Stimulated activated CD4-positive, alpha-beta T cell treated with anti-CD3 and anti-CD28 coated beads, TNF-alpha, amount 100 ng/mL, for 1 hour (primary cell): ENCODE data around the gene ACBD6.
"Not testable (repeated sequence)": the region's sequence is repeated elsewhere in the genome, so short reads cannot be mapped to it uniquely, and the experiment has no call there.

Experiments used
- DNase-seq, 3 donors: peaks; one replicate each; pipeline ENCODE4 v3.0.0-alpha.2; 2020; ENCODE audit warnings: low read depth in 3 of 3, low spot score in 1 of 3

ACBD6 gene

DNA sequence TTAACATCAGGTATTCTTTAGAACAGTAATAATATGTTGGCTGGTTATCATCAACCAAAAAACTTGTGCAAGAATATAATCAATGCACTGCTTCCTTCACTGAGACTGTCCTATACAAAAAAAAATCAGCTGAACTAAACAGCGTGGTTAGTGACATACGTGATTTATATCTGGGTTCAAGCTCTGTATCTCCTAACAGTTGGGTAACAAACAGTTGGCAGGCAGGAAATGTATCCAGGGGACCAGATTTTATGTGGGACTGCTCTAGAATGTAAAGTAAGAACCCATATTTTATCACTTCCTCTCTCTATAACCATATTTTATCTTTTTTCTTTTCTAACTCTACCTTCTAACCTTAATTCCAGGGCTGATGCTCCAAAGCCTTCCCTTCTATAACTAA lies 8.0 kb downstream of the ACBD6 start:
- DNase-seq, result no peak

DNA sequence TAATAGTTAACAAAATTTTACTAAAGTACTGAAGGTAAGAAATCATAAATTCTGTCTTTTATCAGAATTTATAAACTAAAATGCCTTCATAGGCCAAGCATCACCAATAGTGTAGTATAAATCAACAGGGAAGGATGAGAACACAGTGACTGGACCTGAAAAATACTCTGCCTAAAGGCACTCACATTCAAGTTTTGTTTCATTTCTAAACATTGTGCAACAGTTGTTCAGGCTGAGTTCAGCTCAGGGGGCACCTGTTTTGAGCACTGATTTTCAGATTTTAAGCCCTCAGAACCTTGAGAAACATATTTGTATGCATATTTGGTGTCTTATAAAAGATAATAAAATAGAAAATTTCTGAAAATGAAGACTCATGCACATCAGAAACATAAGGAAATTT lies 12.4 kb downstream of the ACBD6 start:
- DNase-seq, result no peak

DNA sequence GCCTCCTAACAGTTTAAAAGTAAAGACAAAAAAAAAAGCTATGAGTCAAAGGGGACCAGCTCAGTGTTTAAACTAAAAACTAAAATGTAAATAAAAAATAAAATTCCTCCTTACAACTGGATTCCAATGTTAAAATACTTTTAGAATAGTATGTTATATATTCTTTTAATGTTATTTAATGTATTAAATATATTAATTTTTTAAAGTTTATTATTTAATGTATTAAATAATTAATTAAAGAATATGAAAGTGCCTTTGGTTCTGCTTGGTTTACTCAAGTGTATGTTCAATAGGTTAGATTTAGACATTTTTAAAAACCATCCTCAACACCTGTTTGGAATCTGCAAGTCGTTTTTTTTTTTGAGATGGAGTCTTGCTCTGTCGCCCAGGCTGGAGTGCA lies 13.1 kb downstream of the ACBD6 start:
- no peak for DNase-seq

DNA sequence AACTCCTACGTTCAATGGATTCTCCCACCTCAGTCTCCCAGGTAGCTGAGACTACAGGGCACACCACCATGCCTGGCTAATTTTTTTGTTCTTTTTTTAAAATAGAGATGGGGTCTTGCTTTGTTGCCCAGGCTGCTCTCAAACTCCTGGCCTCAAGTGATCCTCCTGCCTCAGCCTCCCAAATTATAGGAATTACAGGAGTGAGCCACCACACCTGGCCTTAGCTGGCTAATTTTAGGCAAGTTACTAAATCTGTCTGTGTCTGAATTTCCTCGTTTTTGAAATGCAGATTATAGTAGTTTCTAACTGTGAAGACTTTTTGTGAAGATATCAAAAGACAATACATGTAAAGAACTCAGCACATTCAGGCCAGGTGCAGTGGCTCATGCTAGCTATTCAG lies 13.7 kb downstream of the ACBD6 start:
- DNase-seq, result no peak

DNA sequence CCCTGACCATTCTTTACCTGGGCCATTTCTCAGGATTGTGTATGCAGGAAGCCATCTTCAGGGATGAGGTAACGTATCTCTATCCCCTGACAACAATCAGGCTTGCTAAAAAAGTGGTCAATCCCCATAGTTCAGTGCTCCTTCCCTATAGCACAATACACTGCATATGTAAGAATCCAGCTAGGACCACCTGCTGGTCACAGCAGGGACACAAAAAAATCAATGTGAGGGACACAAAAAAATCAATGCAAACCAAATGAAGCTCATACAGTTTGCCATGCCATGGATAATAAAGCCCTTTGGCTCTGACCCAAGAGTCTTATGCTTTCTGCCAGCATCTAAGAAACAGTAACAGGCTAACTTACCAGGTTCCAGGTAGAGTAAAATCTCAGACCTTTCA lies 16.3 kb downstream of the ACBD6 start:
- DNase-seq, result no peak

DNA sequence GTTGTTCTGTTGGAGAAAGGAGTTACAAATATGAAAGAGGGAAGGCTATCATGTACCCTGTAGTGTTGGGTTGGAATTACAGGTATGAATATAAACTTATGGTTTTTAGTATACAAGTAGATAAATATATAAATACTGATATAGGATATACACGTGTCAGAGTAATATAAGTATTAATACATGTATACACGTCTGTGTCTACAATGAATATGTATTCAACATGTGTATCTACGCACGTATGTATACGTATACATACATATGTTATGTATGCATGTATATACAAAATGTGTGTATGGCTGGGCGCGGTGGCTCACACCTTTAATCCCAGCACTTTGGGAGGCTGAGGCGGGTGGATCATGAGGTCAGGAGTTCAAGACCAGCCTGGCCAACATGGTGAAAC lies 17.9 kb downstream of the ACBD6 start:
- no peak for DNase-seq

DNA sequence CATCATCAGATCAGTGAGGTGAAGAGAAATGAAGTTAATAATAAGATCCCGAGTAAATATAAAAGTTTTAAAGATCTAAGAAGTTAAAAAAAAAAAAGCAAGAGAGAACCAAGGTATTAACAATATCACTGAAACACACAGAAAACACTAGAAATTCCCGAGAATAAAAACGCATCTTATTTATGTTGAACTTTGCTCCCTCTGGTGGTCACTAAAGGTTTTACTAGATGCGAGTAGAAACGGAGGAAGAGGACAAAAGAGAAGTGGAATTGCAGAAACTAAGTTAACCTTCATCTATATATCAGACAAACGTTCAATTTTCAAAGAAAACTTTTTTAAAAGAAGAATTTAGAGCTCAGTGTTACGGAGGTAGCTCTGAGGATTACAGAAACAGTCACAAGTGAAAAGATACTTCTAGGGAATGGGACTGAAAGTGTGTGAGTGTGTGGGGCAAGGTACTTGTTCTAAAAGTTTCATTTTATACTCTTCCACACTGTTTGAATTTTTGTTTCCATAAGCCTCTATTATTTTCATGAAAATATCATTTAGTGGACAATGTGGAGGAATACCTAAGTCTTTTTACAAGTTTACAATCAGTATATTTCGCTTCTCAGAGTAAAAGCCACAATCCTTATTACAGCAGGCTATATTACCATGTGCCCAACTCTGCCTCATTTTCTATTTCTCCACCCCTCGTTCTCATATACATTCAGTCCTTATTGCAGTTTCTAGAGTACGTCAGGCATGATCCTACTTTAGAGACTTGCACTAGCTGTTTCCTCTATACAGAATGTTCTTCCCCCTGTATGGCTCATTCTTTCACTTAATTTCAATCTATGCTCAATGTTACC lies 19.7 kb downstream of the ACBD6 start:
- DNase-seq, result no peak

DNA sequence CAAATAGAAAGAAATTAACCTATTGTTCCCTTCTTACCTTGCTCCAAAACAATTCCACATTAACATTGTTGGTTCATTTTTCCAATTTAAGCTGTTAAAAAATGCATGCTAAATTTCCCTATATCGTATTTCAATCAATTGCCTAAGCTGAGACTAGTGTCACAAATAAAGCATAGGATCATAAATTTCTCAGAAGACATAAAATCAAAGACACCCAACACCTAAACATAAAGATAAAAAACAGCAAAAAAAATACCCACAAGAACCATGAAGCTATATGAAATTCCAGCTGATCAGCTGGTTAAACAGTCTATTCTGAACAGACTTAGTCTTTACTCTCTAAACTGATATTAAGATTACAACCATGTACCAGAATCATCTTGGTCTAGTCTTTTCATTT lies 32.3 kb downstream of the ACBD6 start:
- no peak for DNase-seq

DNA sequence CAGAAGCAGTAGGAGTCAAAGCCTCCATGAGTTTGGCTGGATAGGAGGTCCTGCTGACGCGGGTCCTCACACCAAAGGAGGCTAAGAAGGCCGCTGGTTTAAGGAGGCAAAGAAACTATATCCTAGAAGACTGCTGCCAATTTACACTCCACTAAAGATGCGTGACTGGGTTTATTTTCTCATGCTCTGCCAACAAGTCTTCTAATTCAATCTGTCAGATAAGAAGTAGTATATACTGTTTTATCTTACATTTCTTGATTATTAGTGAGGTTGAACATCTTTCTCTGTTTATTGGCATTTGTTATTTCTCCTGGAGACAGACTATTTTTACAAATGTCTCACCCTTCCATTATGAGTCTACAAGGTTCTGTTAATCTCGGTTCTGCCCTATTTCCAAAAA lies 34.1 kb downstream of the ACBD6 start:
- DNase-seq, result no peak

DNA sequence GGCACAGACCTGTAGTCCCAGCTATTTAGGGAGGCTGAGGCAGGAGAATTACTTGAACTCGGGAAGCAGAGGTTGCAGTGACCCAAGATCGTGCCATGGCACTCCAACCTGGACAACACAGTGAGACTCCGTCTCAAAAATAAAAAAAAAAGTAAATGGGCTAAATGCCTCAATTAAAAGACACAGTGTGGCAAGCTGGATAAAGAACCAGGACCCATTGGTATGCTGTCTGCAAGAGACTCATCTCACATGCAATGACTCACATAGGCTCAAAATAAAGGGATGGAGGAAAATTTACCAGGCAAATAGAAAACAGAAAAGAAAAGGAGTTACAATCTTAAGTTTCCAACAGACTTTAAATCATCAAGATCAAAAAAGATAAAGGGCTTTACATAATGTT lies 40.3 kb downstream of the ACBD6 start:
- no peak for DNase-seq

DNA sequence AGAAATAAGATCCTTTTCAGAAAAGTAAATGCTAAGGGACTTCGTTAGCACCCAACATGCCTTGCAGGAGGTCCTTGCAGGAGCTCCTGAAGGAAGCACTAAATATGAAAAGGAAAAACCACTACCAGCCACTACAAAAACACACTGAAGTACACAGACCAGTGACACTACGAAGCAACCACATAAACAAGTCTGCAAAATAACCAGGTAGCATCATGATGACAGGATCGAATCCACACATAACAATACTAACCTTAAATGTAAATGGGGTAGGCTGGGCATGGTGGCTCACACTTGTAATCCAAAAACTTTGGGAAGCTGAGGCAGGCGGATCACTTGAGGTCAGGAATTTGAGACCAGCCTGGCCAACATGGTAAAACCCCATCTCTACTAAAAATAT lies 40.7 kb downstream of the ACBD6 start:
- not testable (repeated sequence) for DNase-seq

DNA sequence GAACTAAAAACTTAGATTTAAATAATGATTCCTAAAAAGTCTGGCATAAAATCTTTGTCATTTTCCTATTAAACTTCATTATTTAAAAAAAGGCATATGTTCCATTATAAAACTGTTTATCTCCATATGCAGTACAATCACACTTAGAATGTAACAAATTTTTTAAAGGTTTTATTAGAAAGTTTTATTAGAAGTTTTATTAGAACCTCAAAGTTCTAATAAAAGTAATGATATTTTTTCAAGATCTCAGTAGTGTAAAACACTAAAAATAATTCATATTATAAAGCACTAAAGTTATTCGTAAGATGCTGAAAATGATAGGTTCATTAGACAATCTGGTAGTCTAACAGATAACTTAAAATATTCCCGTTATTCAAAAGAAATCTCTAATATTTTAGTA lies 43.6 kb downstream of the ACBD6 start:
- no peak for DNase-seq

DNA sequence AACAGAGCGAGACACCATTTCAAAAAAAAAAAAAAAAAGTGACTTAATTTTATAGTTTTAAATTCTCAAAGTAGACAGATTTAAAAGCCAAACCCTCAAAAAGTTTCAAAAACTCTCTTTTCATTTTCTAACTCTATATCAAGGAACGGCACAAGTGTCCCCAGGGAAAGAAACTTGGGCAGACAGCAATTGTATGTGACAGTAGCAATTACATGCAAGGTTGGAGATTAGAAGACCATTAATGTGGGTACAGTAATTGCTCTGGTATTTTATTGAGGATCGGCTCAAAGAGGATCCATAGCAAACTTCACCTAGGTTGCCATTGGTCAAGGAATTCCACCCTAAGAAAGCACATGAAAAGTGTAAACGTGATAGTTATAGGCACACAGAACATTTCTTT lies 46.2 kb downstream of the ACBD6 start:
- no peak for DNase-seq

DNA sequence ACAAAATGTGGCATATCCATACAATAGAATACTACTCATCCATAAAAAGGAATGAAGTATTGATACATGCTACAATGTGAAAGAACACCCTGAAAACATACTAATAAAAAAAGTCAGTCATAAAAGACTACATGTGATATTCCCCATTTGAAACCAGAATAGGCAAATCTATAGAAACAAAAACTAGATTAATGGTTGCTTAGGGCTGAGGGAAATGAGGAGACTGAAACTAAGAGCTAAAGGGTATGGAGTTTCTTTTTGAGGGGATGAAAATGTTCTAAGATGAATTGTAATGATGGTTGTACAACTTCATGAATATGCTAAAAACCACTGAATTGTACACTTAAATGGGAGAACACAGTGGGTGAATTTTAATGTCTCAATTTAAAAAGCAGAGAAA lies 50.9 kb downstream of the ACBD6 start:
- DNase-seq, result no peak

DNA sequence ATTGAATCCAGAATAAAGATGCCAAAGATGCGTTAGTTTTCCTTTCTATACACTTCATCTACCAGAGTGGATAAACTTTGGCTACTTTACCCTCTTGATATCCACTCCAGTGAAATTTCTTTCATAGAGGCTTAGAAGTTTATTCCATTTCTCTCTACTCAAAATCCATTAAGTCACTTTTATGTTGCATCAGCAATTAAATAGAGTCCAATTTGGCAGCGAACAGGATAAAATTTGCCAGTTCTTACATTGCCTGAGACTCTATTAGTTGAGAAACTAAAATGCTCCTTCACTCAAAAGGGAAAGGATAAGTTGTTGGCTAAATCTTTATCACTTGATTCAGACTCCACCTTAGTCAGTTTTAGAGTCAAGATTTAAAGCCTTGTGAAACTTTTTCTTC lies 57.9 kb downstream of the ACBD6 start:
- DNase-seq, result no peak

DNA sequence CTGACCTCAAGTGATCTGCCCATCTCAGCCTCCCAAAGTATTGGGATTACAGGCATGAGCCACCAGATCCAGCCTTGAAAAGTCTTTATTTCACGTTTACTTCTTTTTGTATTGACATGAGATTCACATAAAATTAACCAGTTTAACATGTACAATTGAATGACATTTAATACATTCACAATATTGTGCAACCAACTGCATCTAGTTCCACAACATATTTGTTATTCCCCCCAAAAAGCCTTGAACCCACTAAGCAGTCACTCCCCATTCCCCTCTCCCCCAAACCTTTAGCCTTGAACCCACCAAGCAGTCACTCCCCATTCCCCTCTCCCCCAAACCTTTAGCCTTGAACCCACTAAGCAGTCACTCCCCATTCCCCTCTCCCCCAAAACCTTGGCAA lies 62.0 kb downstream of the ACBD6 start:
- DNase-seq, result no peak

DNA sequence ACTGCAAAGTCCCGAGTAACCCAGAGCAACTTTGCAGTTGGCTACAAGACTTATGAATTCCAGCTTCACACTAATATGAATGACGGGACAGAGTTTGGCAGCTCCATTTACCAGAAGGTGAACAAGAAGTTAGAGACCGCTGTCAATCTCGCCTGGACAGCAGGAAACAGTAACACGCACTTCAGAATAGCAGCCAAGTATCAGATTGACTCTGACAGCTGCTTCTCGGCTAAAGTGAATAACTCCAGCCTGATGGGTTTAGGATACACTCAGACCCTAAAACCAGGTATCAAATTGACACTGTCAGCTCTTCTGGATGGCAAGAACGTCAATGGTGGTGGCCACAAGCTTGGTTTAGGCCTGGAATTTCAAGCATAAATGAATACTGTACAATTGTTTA lies 66.8 kb downstream of the ACBD6 start:
- DNase-seq, result no peak

DNA sequence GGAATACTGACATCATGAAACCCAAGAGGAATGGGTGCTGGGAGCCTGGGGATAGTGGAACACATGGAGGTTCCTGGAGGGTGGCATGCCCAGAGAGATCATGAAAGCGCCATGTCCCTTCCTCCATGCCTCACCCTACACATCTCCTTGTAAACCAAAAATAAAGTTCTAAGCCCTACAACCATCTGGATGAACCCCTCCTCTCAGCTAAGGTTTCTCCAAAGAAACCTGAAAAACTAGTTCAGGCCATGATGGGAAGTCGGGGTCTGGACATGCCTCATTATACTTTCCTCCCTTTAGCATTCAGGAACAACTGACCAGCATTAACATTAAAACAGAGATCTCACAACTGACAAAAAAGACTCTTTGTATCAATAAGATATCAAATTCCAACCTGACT lies 68.5 kb downstream of the ACBD6 start:
- no peak for DNase-seq

DNA sequence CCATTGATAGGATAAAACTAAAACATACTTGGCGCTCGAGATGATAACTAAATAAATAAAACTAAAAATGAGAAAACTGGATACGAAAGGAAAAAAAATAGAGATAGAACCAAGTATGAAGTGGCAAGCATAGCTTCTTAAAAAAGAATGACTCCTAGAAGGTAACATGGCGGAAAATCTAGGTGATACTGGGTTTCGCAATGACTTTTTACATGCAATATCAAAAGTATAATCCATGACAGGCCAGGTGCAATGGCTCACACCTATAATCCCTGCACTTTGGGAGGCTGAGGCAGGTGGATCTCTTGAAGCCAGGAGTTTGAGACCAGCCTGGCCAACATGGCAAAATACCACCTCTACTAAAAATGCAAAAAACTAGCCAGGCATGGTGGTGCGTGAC lies 70.7 kb downstream of the ACBD6 start:
- DNase-seq, result no peak

DNA sequence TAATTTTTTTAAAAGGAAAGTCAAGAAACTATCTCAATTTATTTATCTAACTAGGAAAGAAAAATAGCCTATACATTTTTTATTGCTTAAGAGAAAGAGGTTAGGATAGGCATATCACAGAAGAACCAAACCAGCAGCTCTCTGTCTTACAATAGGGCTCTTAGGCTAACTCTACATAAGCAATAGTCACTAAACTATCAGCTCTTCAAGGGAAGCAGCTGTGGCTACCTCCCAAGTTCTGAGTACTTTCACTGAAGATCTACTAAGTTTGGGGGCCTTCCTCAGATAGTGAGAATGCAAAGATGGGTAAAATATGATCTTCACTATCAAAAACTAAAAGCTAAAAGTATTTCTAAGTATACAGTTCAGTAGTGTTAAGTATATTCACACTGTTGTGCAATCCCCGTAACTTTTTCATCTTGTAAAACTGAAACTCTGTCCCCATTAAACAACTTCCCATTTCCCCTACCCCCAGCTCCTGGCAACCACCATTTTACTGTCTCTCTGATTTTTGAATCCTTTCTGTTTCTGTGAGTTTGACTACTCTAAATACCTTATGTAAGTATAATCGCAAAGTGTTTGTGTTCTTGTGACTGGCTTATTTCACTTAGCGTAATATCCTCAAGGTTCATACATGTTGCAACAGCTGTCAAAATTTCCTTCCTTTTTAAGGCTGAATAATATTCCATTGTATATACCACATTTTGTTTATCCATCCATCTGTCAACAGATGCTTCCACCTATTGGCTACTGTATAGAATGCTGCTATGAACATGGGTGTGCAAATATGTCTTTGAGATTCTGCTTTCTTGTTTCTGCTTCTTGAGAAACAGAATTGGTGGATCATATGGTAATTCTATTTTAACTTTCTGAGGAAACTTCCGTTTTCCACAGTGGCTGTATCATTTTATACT lies 73.3 kb downstream of the ACBD6 start:
- DNase-seq, result no peak

DNA sequence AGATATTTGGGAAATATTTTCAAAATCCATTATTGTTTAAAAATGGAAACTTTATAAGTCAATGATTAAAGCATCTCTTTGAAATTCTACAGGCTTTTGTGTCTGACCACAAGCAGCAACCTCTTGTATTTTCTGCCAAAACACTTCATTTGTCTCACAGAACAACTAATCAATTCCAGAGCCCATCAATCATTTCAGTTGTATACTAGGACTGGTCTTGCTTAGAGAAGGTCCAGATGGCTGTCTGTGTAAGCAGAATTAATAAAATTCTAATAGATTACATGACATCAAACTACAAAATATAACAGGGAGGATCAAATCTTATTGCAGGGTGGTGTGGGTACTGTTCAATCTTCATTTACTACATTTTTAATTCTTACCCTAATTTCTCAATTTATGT lies 76.4 kb downstream of the ACBD6 start:
- DNase-seq, result no peak

DNA sequence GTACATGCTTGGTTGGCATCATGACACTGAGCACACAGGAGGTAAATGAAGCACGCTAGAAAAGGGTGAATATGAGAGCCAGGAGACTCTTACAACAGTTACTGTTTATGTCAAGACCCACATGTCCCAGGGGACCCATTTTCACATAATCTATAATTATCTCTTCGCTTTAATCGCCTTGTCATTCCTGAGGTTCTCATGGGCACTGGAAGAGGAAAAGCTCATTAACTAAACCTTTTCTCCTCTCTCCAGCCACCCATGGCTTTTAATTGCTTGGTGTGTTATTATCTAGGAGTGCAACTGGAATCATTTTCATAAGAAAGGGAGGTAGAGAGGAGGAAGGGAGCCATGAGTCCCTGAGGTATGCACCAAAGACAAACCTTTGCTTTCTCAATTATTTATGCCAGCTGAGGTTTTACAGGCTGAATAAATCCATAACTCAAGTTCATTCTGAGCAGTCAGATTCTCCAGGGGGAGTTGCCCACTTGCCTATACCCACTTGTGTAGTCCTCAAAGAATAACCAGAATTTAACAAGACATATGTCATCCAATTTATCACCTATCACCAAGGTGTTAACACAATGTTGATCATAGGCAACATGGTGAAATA lies 77.4 kb downstream of the ACBD6 start:
- DNase-seq, result no peak
